ENCODE results near the gene SYCP1. TPM values are rescaled to one million over a fixed set of nuclear protein-coding genes. Genes with fewer than 3 reads are reported as not detected.

The SYCP1 gene
- total RNA-seq, 1 donor from 2014 or later, result not detected

DNA sequence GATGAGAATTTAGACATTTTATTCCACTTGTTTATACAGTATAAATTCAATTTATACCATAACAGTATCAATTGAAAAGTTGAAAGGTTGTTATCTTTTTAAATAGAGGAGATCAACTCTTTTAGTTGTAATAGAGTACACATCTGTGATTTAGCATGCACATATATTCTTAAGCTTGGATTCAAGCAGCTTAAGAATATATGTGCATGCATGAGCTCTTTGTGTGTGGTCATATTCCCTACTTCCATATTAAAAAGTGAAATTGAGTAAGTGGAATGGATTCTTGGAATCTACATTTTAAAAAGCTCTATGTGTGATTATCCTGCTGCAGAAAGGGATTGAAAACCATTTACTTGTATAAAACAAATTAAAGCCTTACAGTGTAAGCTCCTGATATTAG is 71.9 kb downstream of the SYCP1 start:
- H3K4me3 ChIP-seq, result no peak overlapping the region
- H3K4me1 ChIP-seq, result no peaks in the 10 kb centered on the region
- no peaks in the 10 kb centered on the region for H3K9me3 ChIP-seq
- intact Hi-C loops (cut with DNase I), result no loop called here
- H3K36me3 ChIP-seq, result no peaks in the 10 kb centered on the region
- H3K27ac ChIP-seq, result no peak overlapping the region
- TF ChIP-seq, protein P1, sequence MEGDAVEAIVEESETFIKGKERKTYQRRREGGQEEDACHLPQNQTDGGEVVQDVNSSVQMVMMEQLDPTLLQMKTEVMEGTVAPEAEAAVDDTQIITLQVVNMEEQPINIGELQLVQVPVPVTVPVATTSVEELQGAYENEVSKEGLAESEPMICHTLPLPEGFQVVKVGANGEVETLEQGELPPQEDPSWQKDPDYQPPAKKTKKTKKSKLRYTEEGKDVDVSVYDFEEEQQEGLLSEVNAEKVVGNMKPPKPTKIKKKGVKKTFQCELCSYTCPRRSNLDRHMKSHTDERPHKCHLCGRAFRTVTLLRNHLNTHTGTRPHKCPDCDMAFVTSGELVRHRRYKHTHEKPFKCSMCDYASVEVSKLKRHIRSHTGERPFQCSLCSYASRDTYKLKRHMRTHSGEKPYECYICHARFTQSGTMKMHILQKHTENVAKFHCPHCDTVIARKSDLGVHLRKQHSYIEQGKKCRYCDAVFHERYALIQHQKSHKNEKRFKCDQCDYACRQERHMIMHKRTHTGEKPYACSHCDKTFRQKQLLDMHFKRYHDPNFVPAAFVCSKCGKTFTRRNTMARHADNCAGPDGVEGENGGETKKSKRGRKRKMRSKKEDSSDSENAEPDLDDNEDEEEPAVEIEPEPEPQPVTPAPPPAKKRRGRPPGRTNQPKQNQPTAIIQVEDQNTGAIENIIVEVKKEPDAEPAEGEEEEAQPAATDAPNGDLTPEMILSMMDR (IDR thresholded peaks at IDR 0.05), result no peak
- DNase-seq (ENCODE audit: low spot score in 2 of 2), result no peak
- H3K27me3 ChIP-seq, result no peaks in the 10 kb centered on the region

DNA sequence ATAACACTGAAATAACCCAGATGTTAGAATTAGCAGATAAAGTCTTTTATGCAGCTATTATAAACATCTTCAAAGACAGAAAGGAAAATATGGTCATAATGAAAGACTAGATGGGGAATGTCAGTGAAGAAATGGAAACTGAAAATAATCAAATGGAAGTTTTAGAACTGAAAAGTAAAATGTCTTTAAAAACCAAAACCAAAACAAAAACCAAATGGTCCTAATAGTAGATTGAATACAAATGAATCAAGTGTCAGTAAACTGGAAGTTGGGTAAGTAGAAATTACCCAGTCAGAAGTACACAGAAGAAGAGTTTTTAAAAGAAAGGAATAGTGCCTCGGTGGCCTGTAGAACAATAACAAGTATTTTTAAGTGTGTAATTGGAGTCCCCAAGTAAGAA is 72.7 kb downstream of the SYCP1 start:
- H3K27ac ChIP-seq, result no peak overlapping the region
- H3K9me3 ChIP-seq, result peaks cover 0 to under 1% of the 10 kb centered on the region in 2 donors
- intact Hi-C loops (cut with DNase I), result no loop called here
- no peaks in the 10 kb centered on the region for H3K4me1 ChIP-seq
- H3K36me3 ChIP-seq, result no peaks in the 10 kb centered on the region
- no peak overlapping the region for H3K4me3 ChIP-seq
- TF ChIP-seq, protein P1 (IDR thresholded peaks at IDR 0.05), result no peak
- no peaks in the 10 kb centered on the region for H3K27me3 ChIP-seq
- DNase-seq (ENCODE audit: low spot score in 2 of 2), result no peak

DNA sequence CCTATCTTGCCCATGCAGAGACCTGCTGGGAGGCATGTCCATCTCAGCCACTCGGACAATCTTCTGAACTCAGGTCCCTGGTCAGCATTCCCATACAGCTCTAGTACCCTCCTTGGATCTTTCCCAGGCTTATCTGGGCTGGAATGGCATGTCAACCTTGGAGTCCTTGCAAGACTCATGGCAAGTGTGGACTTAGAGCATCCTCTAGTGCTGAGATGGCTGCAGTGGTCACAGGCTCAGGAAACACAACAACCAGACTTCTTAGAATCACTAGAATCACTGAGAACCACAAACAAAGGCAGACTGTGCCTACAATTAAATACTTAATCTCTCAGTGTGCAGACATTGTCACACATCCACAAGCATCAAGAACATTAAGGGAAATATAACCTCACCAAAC is 101.9 kb downstream of the SYCP1 start:
- Histone ChIP-seq H3K27me3 (no peaks in the 10 kb centered on the region), H3K4me3 (no peak overlapping the region), H3K36me3 (no peaks in the 10 kb centered on the region), H3K4me1 (no peaks in the 10 kb centered on the region), H3K9me3 (no peaks in the 10 kb centered on the region), H3K27ac (no peak overlapping the region)
- TF ChIP-seq, protein P1 (IDR thresholded peaks at IDR 0.05), result no peak
- no peak for DNase-seq (ENCODE audit: low spot score in 2 of 2)
- intact Hi-C loops (cut with DNase I), result no loop called here

DNA sequence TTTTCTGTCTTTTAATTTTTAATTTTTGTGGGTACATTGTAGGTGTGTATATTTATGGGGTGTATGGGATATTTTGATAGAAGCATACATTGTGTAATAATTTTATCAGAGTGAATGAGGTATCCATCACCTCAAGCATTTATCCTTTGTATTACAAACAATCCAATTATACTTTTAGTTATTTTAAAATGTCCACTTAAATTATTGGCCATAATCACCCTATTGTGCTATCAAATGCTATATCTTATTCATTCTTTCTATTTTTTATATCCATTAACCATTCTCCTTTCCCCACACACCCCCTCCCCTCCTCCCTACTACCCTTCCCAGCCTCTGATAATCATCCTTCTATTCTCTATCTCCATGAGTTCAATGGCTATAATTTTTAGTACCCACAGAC is 104.8 kb downstream of the SYCP1 start:
- intact Hi-C loops (cut with DNase I), result no loop called here
- Histone ChIP-seq H3K4me3 (no peak overlapping the region), H3K9me3 (no peaks in the 10 kb centered on the region), H3K27me3 (no peaks in the 10 kb centered on the region), H3K36me3 (no peaks in the 10 kb centered on the region), H3K4me1 (no peaks in the 10 kb centered on the region), H3K27ac (no peak overlapping the region)
- TF ChIP-seq, protein P1 (IDR thresholded peaks at IDR 0.05), result no peak
- DNase-seq (ENCODE audit: low spot score in 2 of 2), result no peak

DNA sequence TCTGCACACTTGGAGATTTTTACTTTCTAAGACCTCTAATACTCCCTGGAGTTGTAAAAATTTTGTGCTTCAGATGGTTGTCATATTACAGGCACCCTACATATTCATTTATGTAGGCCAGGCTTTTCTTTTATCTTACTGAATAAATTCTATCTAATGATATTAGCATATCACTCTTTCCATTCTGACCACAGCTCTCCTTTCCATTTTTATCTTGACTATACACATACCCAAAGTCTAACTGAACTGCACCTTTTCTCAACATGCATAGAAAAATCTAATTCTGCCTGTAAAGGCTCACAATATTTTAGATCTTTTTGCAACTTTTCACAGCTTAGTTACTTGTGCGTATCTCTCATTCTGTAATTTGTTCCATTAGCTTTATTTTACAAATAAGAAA is 122.2 kb downstream of the SYCP1 start:
- intact Hi-C loops (cut with DNase I), result loop anchor here (5.0 kb wide), 2 partner anchors 75 to 495 kb away; no protein-coding TSS in a partner anchor

More for the DNA sequence above, 122.2 kb downstream of the SYCP1 start:
- H3K36me3 ChIP-seq, result no peaks in the 10 kb centered on the region
- H3K27ac ChIP-seq, result no peak overlapping the region
- no peak overlapping the region for H3K4me3 ChIP-seq
- DNase-seq (ENCODE audit: low spot score in 2 of 2), result no peak
- no peaks in the 10 kb centered on the region for H3K27me3 ChIP-seq
- no peaks in the 10 kb centered on the region for H3K4me1 ChIP-seq
- TF ChIP-seq, protein P1 (IDR thresholded peaks at IDR 0.05), result no peak
- peaks cover 2 to 3% of the 10 kb centered on the region in 2 donors for H3K9me3 ChIP-seq
